Measurements from ENCODE around the gene CHRNB4. TPM values are rescaled to one million over a fixed set of nuclear protein-coding genes. Genes with fewer than 3 reads are reported as not detected.

Gene CHRNB4
- total RNA-seq, 5 donors from 2014 or later (not counting 1 experiment from before 2014, with no cell fraction given), result not detected

GRCh38 chr15:78682693-78683410, 41.8 kb upstream of the CHRNB4 start:
- peaks cover 0 to 16% of the 10 kb centered on the region in 2 experiments for H3K27me3 ChIP-seq (replicated peaks in 1 of 2; ENCODE audit: control insufficient read depth in 2 of 2, extremely low read depth in 1 of 2, insufficient read depth in 2 of 2, low read length in 1 of 2)
- H3K27ac ChIP-seq (ENCODE audit: low read length), result no peak overlapping the region
- Mint-ChIP-seq H3K4me1 (peaks cover 2 to 4% (median 3%) of the 10 kb centered on the region in 3 donors), H3K4me3 (no peak overlapping the region), H3K9me3 (no peaks in the 10 kb centered on the region), H3K27ac (no peak overlapping the region), H3K27me3 (peaks cover 0 to 3% of the 10 kb centered on the region in 2 donors), H3K36me3 (no peaks in the 10 kb centered on the region)
- no peak for ATAC-seq (replicated peaks in 1 of 4)
- H3K9me3 ChIP-seq, result no peaks in the 10 kb centered on the region
- no peaks in the 10 kb centered on the region for H3K4me1 ChIP-seq (ENCODE audit: control insufficient read depth in 1 of 2, extremely low read depth in 1 of 2, insufficient read depth in 2 of 2, low read length in 2 of 2)
- POLR2A ChIA-PET, result no interaction called here
- no peaks in the 10 kb centered on the region for H3K36me3 ChIP-seq (ENCODE audit: control insufficient read depth in 2 of 2, extremely low read depth in 1 of 2, insufficient read depth in 1 of 2, low read length in 1 of 2)
- CTCF ChIA-PET, result no interaction called here
- no peak for DNase-seq
- WGBS (ENCODE audit: insufficient coverage), result 79% methylated on average over 9 of the region's 12 CpGs
- no peak overlapping the region for H3K4me3 ChIP-seq (ENCODE audit: control insufficient read depth in 1 of 2, extremely low read depth in 1 of 2, low read length in 1 of 2)

- Mint-ChIP-seq H3K4me3 (no peak overlapping the region), H3K36me3 (no peaks in the 10 kb centered on the region), H3K27me3 (peaks cover 0 to 3% of the 10 kb centered on the region in 2 donors), H3K4me1 (peaks cover 2 to 4% (median 3%) of the 10 kb centered on the region in 3 donors), H3K27ac (no peak overlapping the region), H3K9me3 (no peaks in the 10 kb centered on the region)
- Histone ChIP-seq H3K36me3 (ENCODE audit: control insufficient read depth in 2 of 2, extremely low read depth in 1 of 2, insufficient read depth in 1 of 2, low read length in 1 of 2) (no peaks in the 10 kb centered on the region), H3K27me3 (replicated peaks in 1 of 2; ENCODE audit: control insufficient read depth in 2 of 2, extremely low read depth in 1 of 2, insufficient read depth in 2 of 2, low read length in 1 of 2) (peaks cover 0 to 16% of the 10 kb centered on the region in 2 experiments), H3K4me3 (ENCODE audit: control insufficient read depth in 1 of 2, extremely low read depth in 1 of 2, low read length in 1 of 2) (no peak overlapping the region), H3K9me3 (no peaks in the 10 kb centered on the region), H3K27ac (ENCODE audit: low read length) (no peak overlapping the region), H3K4me1 (ENCODE audit: control insufficient read depth in 1 of 2, extremely low read depth in 1 of 2, insufficient read depth in 2 of 2, low read length in 2 of 2) (no peaks in the 10 kb centered on the region)
- CTCF ChIA-PET, result no interaction called here
- POLR2A ChIA-PET, result no interaction called here
- 31% methylated on average over 2 of the region's 5 CpGs for WGBS (ENCODE audit: insufficient coverage)
- DNase-seq (no peak), ATAC-seq (replicated peaks in 1 of 4) (no peak)
Observed at GRCh38 chr15:78682004-78682651, 41.1 kb upstream of the CHRNB4 start.

- H3K27me3 Mint-ChIP-seq, result peaks cover 0 to 3% of the 10 kb centered on the region in 2 donors
- H3K9me3 Mint-ChIP-seq, result no peaks in the 10 kb centered on the region
- H3K4me3 Mint-ChIP-seq, result no peak overlapping the region
- no peaks in the 10 kb centered on the region for H3K9me3 ChIP-seq
- peaks cover 2 to 4% (median 3%) of the 10 kb centered on the region in 3 donors for H3K4me1 Mint-ChIP-seq
- H3K4me1 ChIP-seq (ENCODE audit: control insufficient read depth in 1 of 2, extremely low read depth in 1 of 2, insufficient read depth in 2 of 2, low read length in 2 of 2), result no peaks in the 10 kb centered on the region
- peaks cover 0 to 16% of the 10 kb centered on the region in 2 experiments for H3K27me3 ChIP-seq (replicated peaks in 1 of 2; ENCODE audit: control insufficient read depth in 2 of 2, extremely low read depth in 1 of 2, insufficient read depth in 2 of 2, low read length in 1 of 2)
- ChIA-PET POLR2A (no interaction called here), CTCF (no interaction called here)
- no peak overlapping the region for H3K27ac ChIP-seq (ENCODE audit: low read length)
- no peak overlapping the region for H3K27ac Mint-ChIP-seq
- DNase-seq (no peak), ATAC-seq (replicated peaks in 1 of 4) (no peak)
- H3K4me3 ChIP-seq (ENCODE audit: control insufficient read depth in 1 of 2, extremely low read depth in 1 of 2, low read length in 1 of 2), result no peak overlapping the region
- 88% methylated on average over 4 of the region's 8 CpGs for WGBS (ENCODE audit: insufficient coverage)
- H3K36me3 ChIP-seq (ENCODE audit: control insufficient read depth in 2 of 2, extremely low read depth in 1 of 2, insufficient read depth in 1 of 2, low read length in 1 of 2), result no peaks in the 10 kb centered on the region
- no peaks in the 10 kb centered on the region for H3K36me3 Mint-ChIP-seq
Observed at GRCh38 chr15:78681281-78682003, 40.4 kb upstream of the CHRNB4 start.

- 85% methylated on average over 7 of the region's 10 CpGs for WGBS (ENCODE audit: insufficient coverage)
- Mint-ChIP-seq H3K27ac (no peak overlapping the region), H3K27me3 (peaks cover 0 to 3% of the 10 kb centered on the region in 2 donors), H3K9me3 (no peaks in the 10 kb centered on the region), H3K4me1 (peaks cover 0 to 4% (median 3%) of the 10 kb centered on the region in 3 donors), H3K4me3 (no peak overlapping the region), H3K36me3 (no peaks in the 10 kb centered on the region)
- Histone ChIP-seq H3K9me3 (no peaks in the 10 kb centered on the region), H3K27ac (ENCODE audit: low read length) (no peak overlapping the region), H3K4me3 (ENCODE audit: control insufficient read depth in 1 of 2, extremely low read depth in 1 of 2, low read length in 1 of 2) (no peak overlapping the region), H3K27me3 (replicated peaks in 1 of 2; ENCODE audit: control insufficient read depth in 2 of 2, extremely low read depth in 1 of 2, insufficient read depth in 2 of 2, low read length in 1 of 2) (peaks cover 0 to 16% of the 10 kb centered on the region in 2 experiments), H3K36me3 (ENCODE audit: control insufficient read depth in 2 of 2, extremely low read depth in 1 of 2, insufficient read depth in 1 of 2, low read length in 1 of 2) (no peaks in the 10 kb centered on the region), H3K4me1 (ENCODE audit: control insufficient read depth in 1 of 2, extremely low read depth in 1 of 2, insufficient read depth in 2 of 2, low read length in 2 of 2) (no peaks in the 10 kb centered on the region)
- ATAC-seq (replicated peaks in 1 of 4) (no peak), DNase-seq (no peak)
- POLR2A ChIA-PET, result no interaction called here
- CTCF ChIA-PET, result no interaction called here
Observed at GRCh38 chr15:78680431-78681075, 39.5 kb upstream of the CHRNB4 start.

- H3K36me3 Mint-ChIP-seq, result no peaks in the 10 kb centered on the region
- Histone ChIP-seq H3K27me3 (replicated peaks in 1 of 2; ENCODE audit: control insufficient read depth in 2 of 2, extremely low read depth in 1 of 2, insufficient read depth in 2 of 2, low read length in 1 of 2) (peaks cover 0 to 16% of the 10 kb centered on the region in 2 experiments), H3K27ac (ENCODE audit: low read length) (no peak overlapping the region), H3K4me3 (ENCODE audit: control insufficient read depth in 1 of 2, extremely low read depth in 1 of 2, low read length in 1 of 2) (no peak overlapping the region), H3K4me1 (ENCODE audit: control insufficient read depth in 1 of 2, extremely low read depth in 1 of 2, insufficient read depth in 2 of 2, low read length in 2 of 2) (no peaks in the 10 kb centered on the region), H3K36me3 (ENCODE audit: control insufficient read depth in 2 of 2, extremely low read depth in 1 of 2, insufficient read depth in 1 of 2, low read length in 1 of 2) (no peaks in the 10 kb centered on the region), H3K9me3 (no peaks in the 10 kb centered on the region)
- H3K4me1 Mint-ChIP-seq, result no peaks in the 10 kb centered on the region
- H3K27ac Mint-ChIP-seq, result no peak overlapping the region
- ATAC-seq (replicated peaks in 1 of 4), result no peak
- no peaks in the 10 kb centered on the region for H3K9me3 Mint-ChIP-seq
- WGBS (ENCODE audit: insufficient coverage), result 63% methylated on average over 2 of the region's 3 CpGs
- H3K4me3 Mint-ChIP-seq, result no peak overlapping the region
- H3K27me3 Mint-ChIP-seq, result peaks cover 0 to 3% of the 10 kb centered on the region in 2 donors
- ChIA-PET POLR2A (no interaction called here), CTCF (no interaction called here)
- DNase-seq, result no peak
Observed at GRCh38 chr15:78679089-78679511, 38.1 kb upstream of the CHRNB4 start.

- ATAC-seq (replicated peaks in 1 of 4), result no peak
- H3K9me3 Mint-ChIP-seq, result no peaks in the 10 kb centered on the region
- CTCF ChIA-PET, result no interaction called here
Observed at GRCh38 chr15:78676424-78677110, 35.6 kb upstream of the CHRNB4 start.

More at GRCh38 chr15:78676424-78677110, 35.6 kb upstream of the CHRNB4 start:
- H3K27ac ChIP-seq (ENCODE audit: low read length), result no peak overlapping the region
- H3K36me3 ChIP-seq (ENCODE audit: control insufficient read depth in 2 of 2, extremely low read depth in 1 of 2, insufficient read depth in 1 of 2, low read length in 1 of 2), result no peaks in the 10 kb centered on the region
- H3K4me3 ChIP-seq (ENCODE audit: control insufficient read depth in 1 of 2, extremely low read depth in 1 of 2, low read length in 1 of 2), result no peak overlapping the region
- Mint-ChIP-seq H3K4me1 (no peaks in the 10 kb centered on the region), H3K27ac (no peak overlapping the region), H3K36me3 (no peaks in the 10 kb centered on the region), H3K27me3 (no peaks in the 10 kb centered on the region), H3K4me3 (no peak overlapping the region)
- POLR2A ChIA-PET, result no interaction called here
- no peaks in the 10 kb centered on the region for H3K9me3 ChIP-seq
- H3K27me3 ChIP-seq (replicated peaks in 1 of 2; ENCODE audit: control insufficient read depth in 2 of 2, extremely low read depth in 1 of 2, insufficient read depth in 2 of 2, low read length in 1 of 2), result peaks cover 0 to 5% of the 10 kb centered on the region in 2 experiments
- 92% methylated on average over 4 of the region's 12 CpGs for WGBS (ENCODE audit: insufficient coverage)
- DNase-seq, result no peak
- H3K4me1 ChIP-seq (ENCODE audit: control insufficient read depth in 1 of 2, extremely low read depth in 1 of 2, insufficient read depth in 2 of 2, low read length in 2 of 2), result no peaks in the 10 kb centered on the region
